Breast epithelium (tissue), 4 donors: ENCODE results near the gene LPAR3. TPM values are rescaled to one million over a fixed set of nuclear protein-coding genes. Genes with fewer than 3 reads are reported as not detected.

Experiments
- DNase-seq, 2 donors: peaks; one replicate each; pipeline ENCODE4 v3.0.0-alpha.2; 2019; ENCODE audit warnings: low spot score in 2 of 2
- H3K27ac ChIP-seq, 2 donors: fragments of 200-600 bp; sonication (generic) in 1 of 2; one replicate each; pipeline ENCODE4 v1.5.1; 2016 to 2019; ENCODE audit warnings: mild to moderate bottlenecking in 1 of 2
- H3K27me3 ChIP-seq, 2 donors: fragments of 200-600 bp; sonication (generic) in 1 of 2; one replicate each; pipeline versions ENCODE4 v1.5.1 to v1.6.0; 2017 to 2019; ENCODE audit warnings: control low read depth in 1 of 2, mild to moderate bottlenecking in 1 of 2
- H3K36me3 ChIP-seq: fragments of 200-600 bp; one replicate; pipeline ENCODE4 v1.5.1; 2019
- H3K4me1 ChIP-seq, 2 donors: fragments of 200-600 bp; sonication (generic); one replicate each; pipeline ENCODE4 v1.5.1; 2016 to 2019; ENCODE audit warnings: control low read depth in 1 of 2
- H3K4me3 ChIP-seq, 3 donors: fragments of 200-600 bp; sonication (generic); 1 replicate in 2 of 3; 2 replicates in 1 of 3; pipeline ENCODE4 v1.5.1; 2016 to 2019; ENCODE audit warnings: mild to moderate bottlenecking in 3 of 3, moderate library complexity in 2 of 3
- H3K9me3 ChIP-seq, 2 donors: fragments of 200-600 bp; sonication (generic) in 1 of 2; one replicate each; pipeline ENCODE4 v1.5.1; 2016 to 2019; ENCODE audit warnings: control low read depth in 1 of 2
- CTCF ChIP-seq, 3 donors: fragments of 450-650 bp; IDR thresholded peaks; one replicate each; pipeline ENCODE4 v1.5.1; 2016 to 2017; ENCODE audit warnings: antibody characterized with exemption in 3 of 3, mild to moderate bottlenecking in 3 of 3, moderate library complexity in 3 of 3
- POLR2A ChIP-seq: fragments of 450-650 bp; IDR thresholded peaks from one replicate; pipeline ENCODE4 v1.6.1; 2016; ENCODE audit warnings: antibody characterized with exemption, mild to moderate bottlenecking, moderate library complexity
- POLR2AphosphoS5 ChIP-seq, 3 donors: sonication (generic); formaldehyde crosslinking; IDR thresholded peaks; one replicate each; pipeline ENCODE4 v1.6.1; 2017; ENCODE audit warnings: antibody characterized with exemption in 3 of 3
- intact Hi-C: fragments of 100-400 bp; cut with DNase I; formaldehyde crosslinking; loops from one replicate; pipeline ENCODE4 v1.15.1; 2023; ENCODE audit warnings: low total_unique reads
- total RNA-seq, 3 donors: library from RNA; depleted of rRNA; stranded (reverse); fragments of >200 nt; gene quantifications; one replicate each; pipeline ENCODE4 v1.1.0, GENCODE V29; 2016

The LPAR3 gene
- total RNA-seq, 3 donors from 2014 or later = 1.6 to 3.7 TPM; not detected in 1

- TF ChIP-seq CTCF (IDR thresholded peaks at IDR 0.05) (no peak), POLR2A (no peak), POLR2AphosphoS5 (IDR thresholded peaks at IDR 0.05) (no peak)
- Histone ChIP-seq H3K4me3 (no peak overlapping the region), H3K27ac (no peak overlapping the region), H3K9me3 (no peaks in the 10 kb centered on the region), H3K27me3 (no peaks in the 10 kb centered on the region), H3K36me3 (no peaks in the 10 kb centered on the region), H3K4me1 (no peaks in the 10 kb centered on the region)
- no peak for DNase-seq
- intact Hi-C loops = no loop called here
These were observed 62.9 kb downstream of the LPAR3 start for GRCh38 chr1:84830136-84830535.

GRCh38 chr1:84827976-84828375, 65.0 kb downstream of the LPAR3 start:
- intact Hi-C loops = no loop called here
- Histone ChIP-seq H3K36me3 (no peaks in the 10 kb centered on the region), H3K27me3 (no peaks in the 10 kb centered on the region), H3K4me1 (no peaks in the 10 kb centered on the region), H3K9me3 (no peaks in the 10 kb centered on the region), H3K4me3 (no peak overlapping the region), H3K27ac (no peak overlapping the region)
- TF ChIP-seq POLR2AphosphoS5 (IDR thresholded peaks at IDR 0.05) = no peak
- TF ChIP-seq CTCF (IDR thresholded peaks at IDR 0.05) = no peak
- no peak for TF ChIP-seq POLR2A
- no peak for DNase-seq

GRCh38 chr1:84827555-84827954, 65.5 kb downstream of the LPAR3 start:
- H3K9me3 ChIP-seq = no peaks in the 10 kb centered on the region
- no peaks in the 10 kb centered on the region for H3K4me1 ChIP-seq
- no peak for DNase-seq
- no peaks in the 10 kb centered on the region for H3K27me3 ChIP-seq
- intact Hi-C loops = no loop called here
- no peaks in the 10 kb centered on the region for H3K36me3 ChIP-seq
- no peak overlapping the region for H3K4me3 ChIP-seq
- TF ChIP-seq POLR2A (no peak), POLR2AphosphoS5 (IDR thresholded peaks at IDR 0.05) (no peak), CTCF (IDR thresholded peaks at IDR 0.05) (no peak)
- no peak overlapping the region for H3K27ac ChIP-seq

GRCh38 chr1:84825161-84825560, 67.8 kb downstream of the LPAR3 start:
- TF ChIP-seq POLR2A = no peak
- no peak for DNase-seq
- Histone ChIP-seq H3K9me3 (no peaks in the 10 kb centered on the region), H3K4me3 (no peak overlapping the region), H3K4me1 (no peaks in the 10 kb centered on the region), H3K36me3 (no peaks in the 10 kb centered on the region), H3K27ac (no peak overlapping the region), H3K27me3 (no peaks in the 10 kb centered on the region)
- intact Hi-C loops = no loop called here

GRCh38 chr1:84823991-84824390, 69.0 kb downstream of the LPAR3 start:
- Histone ChIP-seq H3K27ac (no peak overlapping the region), H3K36me3 (no peaks in the 10 kb centered on the region), H3K4me1 (no peaks in the 10 kb centered on the region), H3K4me3 (no peak overlapping the region), H3K9me3 (no peaks in the 10 kb centered on the region), H3K27me3 (no peaks in the 10 kb centered on the region)
- TF ChIP-seq POLR2AphosphoS5 (IDR thresholded peaks at IDR 0.05) (no peak), POLR2A (no peak), CTCF (IDR thresholded peaks at IDR 0.05) (no peak)
- intact Hi-C loops = no loop called here
- no peak for DNase-seq

GRCh38 chr1:84823511-84823910, 69.5 kb downstream of the LPAR3 start:
- DNase-seq = no peak
- Histone ChIP-seq H3K36me3 (no peaks in the 10 kb centered on the region), H3K27ac (no peak overlapping the region), H3K27me3 (no peaks in the 10 kb centered on the region), H3K9me3 (no peaks in the 10 kb centered on the region), H3K4me1 (no peaks in the 10 kb centered on the region), H3K4me3 (no peak overlapping the region)
- intact Hi-C loops = no loop called here
- TF ChIP-seq POLR2A = no peak
- no peak for TF ChIP-seq POLR2AphosphoS5 (IDR thresholded peaks at IDR 0.05)
- TF ChIP-seq CTCF (IDR thresholded peaks at IDR 0.05) = no peak
